Karpas-422 (cell line): ENCODE data around the gene ZDHHC13. TPM values are rescaled to one million over a fixed set of nuclear protein-coding genes. Genes with fewer than 3 reads are reported as not detected.
A peak's percentile ranks its signal among the peaks of the same experiment; 100 is the strongest.

Source experiments
- DNase-seq: peaks from one replicate; pipeline ENCODE4 v3.0.0-alpha.2; 2015
- H2AFZ ChIP-seq: fragments of 200-600 bp; sonication (generic); 2 replicates; pipeline ENCODE4 v1.6.1; 2014; ENCODE audit warnings: antibody characterized with exemption, low read length, mixed read lengths
- H3K27ac ChIP-seq: fragments of 200-600 bp; sonication (generic); 2 replicates; pipeline ENCODE4 v1.5.1; 2014; ENCODE audit warnings: mild to moderate bottlenecking, low read length, moderate library complexity
- H3K27me3 ChIP-seq: fragments of 200-600 bp; sonication (generic); 2 replicates; pipeline ENCODE4 v1.6.1; 2014; ENCODE audit warnings: low read length, mixed read lengths
- H3K36me3 ChIP-seq: fragments of 200-600 bp; sonication (generic); 2 replicates; pipeline ENCODE4 v1.6.1; 2014; ENCODE audit warnings: low read length, mixed read lengths; ENCODE audit not compliant: insufficient read depth
- H3K4me1 ChIP-seq: fragments of 200-600 bp; sonication (generic); 2 replicates; pipeline ENCODE4 v1.6.1; 2014; ENCODE audit warnings: mild to moderate bottlenecking, low read length, mixed read lengths
- H3K4me2 ChIP-seq: fragments of 200-600 bp; sonication (generic); 2 replicates; pipeline ENCODE4 v1.6.1; 2014; ENCODE audit warnings: low read length, low read depth, mild to moderate bottlenecking; ENCODE audit not compliant: poor library complexity, severe bottlenecking
- H3K4me3 ChIP-seq: fragments of 200-600 bp; sonication (generic); 2 replicates; pipeline ENCODE4 v1.5.1; 2014; ENCODE audit warnings: mild to moderate bottlenecking, antibody characterized with exemption, low read length, mixed read lengths
- H3K79me2 ChIP-seq: fragments of 200-600 bp; sonication (generic); 2 replicates; pipeline ENCODE4 v1.6.1; 2014; ENCODE audit warnings: mild to moderate bottlenecking, low read length, mixed read lengths
- H3K9ac ChIP-seq: fragments of 200-600 bp; sonication (generic); 2 replicates; pipeline ENCODE4 v1.6.0; 2014; ENCODE audit warnings: low read length
- H3K9me2 ChIP-seq: fragments of 200-600 bp; sonication (generic), shearing (Covaris generic); replicated peaks from 2 replicates; pipeline ENCODE4 v1.6.0; 2014; ENCODE audit warnings: mild to moderate bottlenecking, low read length, moderate library complexity; ENCODE audit not compliant: insufficient read depth
- H3K9me3 ChIP-seq: fragments of 300-700, 200-600 bp; sonication (generic); 2 replicates; pipeline ENCODE4 v1.6.1; 2014; ENCODE audit warnings: low read length, mixed read lengths
- H4K20me1 ChIP-seq: fragments of 200-600 bp; sonication (generic); 2 replicates; pipeline ENCODE4 v1.6.1; 2014; ENCODE audit warnings: mild to moderate bottlenecking, antibody characterized with exemption, low read length, low read depth; ENCODE audit not compliant: insufficient read depth
- total RNA-seq: library from RNA; depleted of rRNA; stranded (reverse); fragments of >200 nt; shearing (Covaris generic); gene quantifications from 2 replicates; pipeline ENCODE4 v1.2.3, GENCODE V29; 2014; ENCODE audit warnings: low replicate concordance; rRNA removed

ZDHHC13 gene
- total RNA-seq = 27.5 and 64.7 TPM in 2 replicates

GRCh38 chr11:19116971-19117759, at the start of gene ZDHHC13:
ZDHHC13 (plus strand) TSS chr11:19117168; CDS start chr11:19117250, 82 bp downstream.
- peak within 1 kb of the TSS; percentile 89 for H3K4me3 ChIP-seq
- H3K36me3 ChIP-seq = peaks cover 19% of the 10 kb centered on the region
- peak; percentile 98 for DNase-seq
- no peaks in the 10 kb centered on the region for H3K9me3 ChIP-seq
- no peaks in the 10 kb centered on the region for H3K9me2 ChIP-seq
- H3K27me3 ChIP-seq = no peaks in the 10 kb centered on the region
- H3K27ac ChIP-seq = peak within 1 kb of the TSS; percentile 88
- peaks cover 51% of the 10 kb centered on the region for H3K79me2 ChIP-seq
- peak within 1 kb of the TSS; percentile 73 for H2AFZ ChIP-seq
- peak within 1 kb of the TSS; percentile 93 for H3K9ac ChIP-seq
- peaks cover 60% of the 10 kb centered on the region for H3K4me1 ChIP-seq
- H3K4me2 ChIP-seq = peak within 1 kb of the TSS; percentile 96
- no peaks in the 10 kb centered on the region for H4K20me1 ChIP-seq

DNA sequence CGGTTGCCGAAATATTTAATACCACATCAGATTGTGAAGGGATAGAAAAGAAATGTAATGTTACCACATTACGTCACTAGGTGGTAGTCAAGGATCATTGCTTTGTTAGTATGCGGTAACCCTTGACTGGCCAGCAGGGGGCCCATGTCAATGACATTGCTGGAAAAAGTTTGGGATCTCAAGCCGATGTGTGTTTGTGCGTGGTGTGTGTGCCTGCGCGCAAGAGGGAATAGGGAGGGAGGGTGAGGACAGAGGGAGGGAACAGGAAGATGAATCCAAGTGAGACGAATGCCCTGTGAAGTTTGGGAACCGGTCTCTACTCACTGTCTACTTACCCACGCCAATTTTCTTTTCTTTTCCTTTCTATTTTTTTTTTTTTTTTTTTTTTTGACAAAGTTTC, 45.7 kb upstream of the ZDHHC13 start:
- no peaks in the 10 kb centered on the region for H3K9me2 ChIP-seq
- no peaks in the 10 kb centered on the region for H3K4me1 ChIP-seq
- H3K4me2 ChIP-seq = peak overlapping the region; percentile 40
- peaks cover 9% of the 10 kb centered on the region for H3K9me3 ChIP-seq
- peak; percentile 91 for DNase-seq
- no peaks in the 10 kb centered on the region for H3K36me3 ChIP-seq
- no peak overlapping the region for H2AFZ ChIP-seq
- no peak overlapping the region for H3K4me3 ChIP-seq
- H3K79me2 ChIP-seq = no peaks in the 10 kb centered on the region
- H3K27me3 ChIP-seq = no peaks in the 10 kb centered on the region
- no peak overlapping the region for H3K9ac ChIP-seq
- no peak overlapping the region for H3K27ac ChIP-seq
- H4K20me1 ChIP-seq = no peaks in the 10 kb centered on the region

GRCh38 chr11:19072464-19072863, 44.5 kb upstream of the ZDHHC13 start:
- H3K27ac ChIP-seq = no peak overlapping the region
- no peaks in the 10 kb centered on the region for H3K79me2 ChIP-seq
- peaks cover 9% of the 10 kb centered on the region for H3K9me3 ChIP-seq
- H3K9ac ChIP-seq = no peak overlapping the region
- H4K20me1 ChIP-seq = no peaks in the 10 kb centered on the region
- no peak for DNase-seq
- no peaks in the 10 kb centered on the region for H3K36me3 ChIP-seq
- no peak overlapping the region for H3K4me2 ChIP-seq
- no peak overlapping the region for H2AFZ ChIP-seq
- no peaks in the 10 kb centered on the region for H3K4me1 ChIP-seq
- no peak overlapping the region for H3K4me3 ChIP-seq
- H3K9me2 ChIP-seq = no peaks in the 10 kb centered on the region
- H3K27me3 ChIP-seq = no peaks in the 10 kb centered on the region

DNA sequence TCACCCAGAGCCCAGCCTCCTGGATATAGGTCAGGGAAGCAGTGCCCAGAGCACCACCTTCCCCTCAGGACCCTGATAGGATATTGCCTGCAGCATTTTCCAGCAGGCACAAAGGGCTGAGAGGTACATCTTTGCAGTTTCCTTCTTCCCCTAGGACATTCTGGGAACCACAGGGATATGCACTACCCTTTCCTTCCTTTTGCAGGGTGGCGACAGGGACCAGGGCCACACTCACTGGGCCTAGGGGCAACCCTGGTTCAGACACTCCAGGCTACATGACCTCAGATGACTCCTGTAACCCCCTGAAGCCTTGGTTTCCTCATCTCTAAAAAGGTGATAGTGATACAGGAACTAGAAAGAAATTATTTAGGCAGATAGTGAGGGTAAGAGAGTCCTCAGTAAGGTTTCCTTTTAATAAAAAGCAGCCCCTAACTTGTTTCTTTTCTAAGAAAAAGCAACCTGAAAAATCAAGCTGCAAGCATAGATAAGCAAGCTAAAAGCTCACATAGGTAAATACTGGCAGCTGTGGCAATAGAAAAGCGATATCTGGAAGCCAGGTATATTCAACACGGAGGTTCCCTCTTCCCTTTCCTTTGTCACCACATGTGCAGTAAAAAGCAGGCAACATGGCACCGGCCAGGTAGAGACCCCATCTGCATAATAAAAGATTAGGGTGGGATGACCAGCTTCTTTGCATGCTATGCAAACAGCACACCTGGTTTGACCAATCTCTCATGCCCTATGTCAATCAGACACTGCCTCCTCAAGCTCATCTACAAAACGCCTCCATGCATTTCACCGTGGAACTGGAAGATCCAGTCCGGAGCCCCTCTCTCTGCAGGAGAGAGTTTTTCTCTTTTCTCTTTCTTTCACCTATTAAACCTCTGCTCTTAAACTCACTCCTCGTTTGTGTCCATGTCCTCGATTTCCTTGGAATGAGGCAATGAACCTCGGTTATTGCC, 43.2 kb upstream of the ZDHHC13 start:
- Histone ChIP-seq H3K79me2 (no peaks in the 10 kb centered on the region), H3K27ac (no peak overlapping the region), H3K27me3 (0 out of 2 replicates have a peak, but pooled peaks cover 4% of the 10 kb centered on the region), H3K9me3 (peaks cover 8% of the 10 kb centered on the region), H3K4me3 (no peak overlapping the region), H3K4me2 (no peak overlapping the region), H3K4me1 (no peaks in the 10 kb centered on the region), H2AFZ (no peak overlapping the region), H3K36me3 (no peaks in the 10 kb centered on the region), H4K20me1 (no peaks in the 10 kb centered on the region), H3K9ac (no peak overlapping the region), H3K9me2 (no peaks in the 10 kb centered on the region)
- no peak for DNase-seq

DNA sequence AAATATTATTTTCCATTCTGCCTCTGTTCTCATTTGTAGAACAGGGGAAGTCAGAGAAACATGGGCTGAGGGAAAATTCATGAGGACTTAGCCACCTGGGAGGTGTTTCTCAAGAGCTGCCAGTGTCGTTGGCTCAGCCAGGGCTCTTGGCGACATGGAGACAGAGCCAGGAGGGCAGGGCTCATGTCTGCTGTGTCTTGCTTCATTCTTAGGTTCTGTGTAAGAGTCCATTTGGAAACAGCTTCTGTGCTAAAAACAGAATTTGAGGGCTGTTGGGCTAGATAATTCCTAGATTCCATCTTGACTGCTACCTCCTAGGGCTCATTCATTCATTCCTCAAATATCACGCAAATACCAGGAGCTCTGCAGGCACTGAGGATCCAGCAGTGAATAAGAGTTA, 41.3 kb upstream of the ZDHHC13 start:
- Histone ChIP-seq H3K9ac (no peak overlapping the region), H2AFZ (no peak overlapping the region), H3K9me3 (no peaks in the 10 kb centered on the region), H3K4me1 (no peaks in the 10 kb centered on the region), H3K4me3 (no peak overlapping the region), H3K36me3 (no peaks in the 10 kb centered on the region), H3K9me2 (no peaks in the 10 kb centered on the region), H3K27me3 (0 out of 2 replicates have a peak, but pooled peaks cover 4% of the 10 kb centered on the region), H3K4me2 (no peak overlapping the region), H4K20me1 (no peaks in the 10 kb centered on the region), H3K27ac (no peak overlapping the region), H3K79me2 (no peaks in the 10 kb centered on the region)
- no peak for DNase-seq

DNA sequence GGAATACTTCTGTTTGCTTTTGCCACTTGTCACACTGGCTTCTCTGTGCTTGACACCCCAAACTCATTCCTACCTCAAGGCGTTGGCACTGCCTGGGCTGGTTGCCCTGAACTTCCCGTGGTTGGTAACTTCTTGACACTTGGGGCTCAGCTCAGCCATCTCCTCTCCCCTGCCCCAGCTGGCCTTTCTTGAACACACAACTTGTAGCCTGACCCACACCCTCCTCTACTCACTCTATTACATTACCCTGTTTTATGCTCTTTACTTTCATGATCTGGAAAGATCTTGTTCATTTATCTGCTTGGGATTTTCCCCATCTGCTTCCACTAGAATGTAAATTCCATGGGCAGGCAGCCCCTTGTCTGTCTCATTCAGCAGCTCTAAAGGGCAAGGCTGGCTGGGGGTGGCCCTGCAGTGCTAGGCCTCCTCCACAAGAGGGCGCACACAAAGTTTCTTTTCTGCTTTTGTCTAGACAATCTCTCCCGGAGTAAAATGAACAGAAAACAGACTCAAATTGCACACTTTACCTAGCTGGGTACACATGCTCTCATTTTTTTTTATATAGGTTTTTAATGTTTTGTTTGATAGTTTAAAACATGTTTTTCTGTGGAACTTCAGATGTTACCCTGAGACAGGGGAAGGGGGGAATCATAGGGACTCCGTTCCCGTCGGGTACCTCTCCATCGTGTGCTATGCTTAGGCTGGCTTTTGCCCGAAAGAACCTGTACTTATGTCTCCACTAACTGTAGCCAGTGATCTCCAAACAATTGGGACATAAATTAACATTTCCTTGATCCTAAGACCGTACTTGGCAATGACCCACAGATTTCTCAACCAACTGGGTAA, 40.0 kb upstream of the ZDHHC13 start:
- Histone ChIP-seq H3K4me3 (no peak overlapping the region), H4K20me1 (no peaks in the 10 kb centered on the region), H3K9me2 (no peaks in the 10 kb centered on the region), H3K27ac (no peak overlapping the region), H3K4me1 (no peaks in the 10 kb centered on the region), H3K36me3 (no peaks in the 10 kb centered on the region), H3K4me2 (no peak overlapping the region), H3K9me3 (no peaks in the 10 kb centered on the region), H3K9ac (no peak overlapping the region), H2AFZ (no peak overlapping the region), H3K79me2 (no peaks in the 10 kb centered on the region), H3K27me3 (0 out of 2 replicates have a peak, but pooled peaks cover 4% of the 10 kb centered on the region)
- DNase-seq = peak; percentile 83

GRCh38 chr11:19077965-19078364, 39.0 kb upstream of the ZDHHC13 start:
- no peak for DNase-seq
- Histone ChIP-seq H3K9me3 (no peaks in the 10 kb centered on the region), H3K27me3 (0 out of 2 replicates have a peak, but pooled peaks cover 4% of the 10 kb centered on the region)

More at GRCh38 chr11:19077965-19078364, 39.0 kb upstream of the ZDHHC13 start:
- Histone ChIP-seq H3K27ac (no peak overlapping the region), H3K4me3 (no peak overlapping the region), H3K9ac (no peak overlapping the region), H2AFZ (no peak overlapping the region), H3K4me1 (no peaks in the 10 kb centered on the region), H3K9me2 (no peaks in the 10 kb centered on the region), H3K36me3 (no peaks in the 10 kb centered on the region), H4K20me1 (no peaks in the 10 kb centered on the region), H3K4me2 (no peak overlapping the region), H3K79me2 (no peaks in the 10 kb centered on the region)
